Measurements from ENCODE around the gene ZNF25. TPM values are rescaled to one million over a fixed set of nuclear protein-coding genes. Genes with fewer than 3 reads are reported as not detected.

The ZNF25 gene
- total and polyA plus RNA-seq, 2 of the 4 experiments (the other 2 are of a cell fraction): 5.1 to 9.5 TPM

GRCh38 chr10:37930423-37930822 is 46.0 kb downstream of the ZNF25 start:
- WGBS, 2 experiments (ENCODE audit: extremely low coverage in 2 of 2, insufficient read length in 1 of 2): no CpG with 5 or more reads among the region's 2 CpGs
- no peak overlapping the region for H4K91ac ChIP-seq (ENCODE audit: insufficient read depth, low read depth, low read length)
- no peaks in the 10 kb centered on the region for H3K4me1 ChIP-seq (ENCODE audit: control insufficient read depth, insufficient read depth, low read length)
- H3K27me3 ChIP-seq (ENCODE audit: control insufficient read depth, insufficient read depth, low read length): no peaks in the 10 kb centered on the region
- no peak overlapping the region for H3K56ac ChIP-seq (ENCODE audit: extremely low read depth, insufficient read depth, low read length)
- no peaks in the 10 kb centered on the region for H3K36me3 ChIP-seq (ENCODE audit: control insufficient read depth, insufficient read depth, low read length)
- H2BK120ac ChIP-seq (ENCODE audit: low read depth, low read length): no peak overlapping the region
- H2AFZ ChIP-seq (replicated peaks; ENCODE audit: low read length, poor library complexity): no peak overlapping the region
- H3K4ac ChIP-seq (ENCODE audit: low read depth, low read length): no peak overlapping the region
- intact Hi-C loops (cut with micrococcal nuclease): no loop called here
- CTCF ChIA-PET: no interaction called here
- no peak overlapping the region for H3K4me3 ChIP-seq (ENCODE audit: insufficient read depth, low read depth, low read length)
- H2BK20ac ChIP-seq (ENCODE audit: low read depth, low read length): no peak overlapping the region
- H3K79me1 ChIP-seq (ENCODE audit: low read depth in 1 of 2, low read length in 2 of 2): no peaks in the 10 kb centered on the region
- H3K27ac ChIP-seq (ENCODE audit: insufficient read depth, low read length): no peak overlapping the region
- no peak overlapping the region for H2AK5ac ChIP-seq (ENCODE audit: low read depth, low read length)
- H3K4me2 ChIP-seq (ENCODE audit: low read depth, low read length): no peak overlapping the region
- no peak overlapping the region for H4K5ac ChIP-seq (ENCODE audit: low read depth, low read length)
- H3K9ac ChIP-seq (ENCODE audit: low read depth, low read length): no peak overlapping the region
- H3K23ac ChIP-seq (ENCODE audit: low read depth, low read length): no peak overlapping the region
- dilution Hi-C loops (cut with HindIII; ENCODE audit: low sequenced_read_pairs, unreplicated experiment): no loop called here
- H2BK5ac ChIP-seq (ENCODE audit: low read depth, low read length, poor library complexity, severe bottlenecking): no peak overlapping the region
- H4K20me1 ChIP-seq (ENCODE audit: insufficient read depth, low read length): no peaks in the 10 kb centered on the region
- DNase-seq (no peak), ATAC-seq (ENCODE audit: low read depth) (no peak)
- in situ Hi-C loops (cut with MboI; ENCODE audit: low sequenced_read_pairs): no loop called here
- POLR2A ChIA-PET (ENCODE audit: unreplicated experiment): no interaction called here
- BruUV-seq (replicated peaks): no TSS peak
- H3K14ac ChIP-seq (replicated peaks; ENCODE audit: low read depth, low read length): no peak overlapping the region
- no peak overlapping the region for H4K8ac ChIP-seq (ENCODE audit: low read depth in 2 of 2, low read length in 2 of 2)
- no peak for TF ChIP-seq RCOR1 (IDR thresholded peaks at IDR 0.05; ENCODE audit: insufficient replicate concordance, low read length)
- no peak for TF ChIP-seq ELK1 (IDR thresholded peaks at IDR 0.05; ENCODE audit: borderline replicate concordance, low read depth, low read length)
- no peak for TF ChIP-seq CEBPB (IDR thresholded peaks at IDR 0.05; ENCODE audit: low read depth, low read length)
- no peak for TF ChIP-seq SMC3 (IDR thresholded peaks at IDR 0.05; ENCODE audit: low read depth, low read length)
- no peak for TF ChIP-seq MXI1 (IDR thresholded peaks at IDR 0.05; ENCODE audit: borderline replicate concordance, low read depth, low read length)
- TF ChIP-seq MAFK (IDR thresholded peaks at IDR 0.05; ENCODE audit: low read depth, low read length): no peak
- no peak for TF ChIP-seq USF2 (IDR thresholded peaks at IDR 0.05; ENCODE audit: low read depth, low read length)
- TF ChIP-seq POLR2A (IDR thresholded peaks at IDR 0.05; ENCODE audit: low read depth, low read length): no peak
- no peak for TF ChIP-seq CHD1 (IDR thresholded peaks at IDR 0.05; ENCODE audit: low read depth, low read length)
- no peak for TF ChIP-seq MAZ (IDR thresholded peaks at IDR 0.05; ENCODE audit: borderline replicate concordance, low read depth, low read length)
- no peak overlapping the region for H2AK9ac ChIP-seq (replicated peaks; ENCODE audit: low read depth, low read length, poor library complexity)
- H3K9me1 ChIP-seq (ENCODE audit: insufficient read depth, low read length): no peaks in the 10 kb centered on the region
- no peaks in the 10 kb centered on the region for H3K9me3 ChIP-seq (ENCODE audit: control insufficient read depth, insufficient read depth, low read length)
- H2BK15ac ChIP-seq (ENCODE audit: low read depth, low read length): no peak overlapping the region
- H3K18ac ChIP-seq (ENCODE audit: low read depth, low read length): no peak overlapping the region
